K562 (cell line): ENCODE measurements around the gene VWA7. TPM values are rescaled to one million over a fixed set of nuclear protein-coding genes. Genes with fewer than 3 reads are reported as not detected.

Source experiments
- ATAC-seq: fragments of 200-7000 bp; cut with Tn5 transposase; 3 replicates; pipeline ENCODE4 v1.9.1; 2020; ENCODE audit warnings: moderate library complexity
- BruUV-seq: library from RNA; stranded (reverse); fragments of 400-500 nt; replicated peaks from 2 replicates; lab custom pipeline; 2021; lab: Mats Ljungman, UMichigan
- CTCF ChIA-PET: fragments of 300-600 bp; formaldehyde crosslinking; extraction: SDS; loops from one replicate; lab custom pipeline; 2021; ENCODE audit warnings: low intra/inter-chr PET ratio; lab: Yijun Ruan, JAX
- POLR2A ChIA-PET: fragments of 300-600, 350-650 bp; sonication (Branson Sonifier 250); formaldehyde crosslinking; extraction: SDS; loops from one replicate; lab custom pipeline; 2021; ENCODE audit warnings: antibody characterized with exemption, inconsistent platforms; lab: Yijun Ruan, JAX
- DNase-seq, 4 experiments: peaks; one replicate each; pipeline versions ENCODE4 v3.0.0 to v3.0.0-alpha.2; 2011 to 2018; ENCODE audit warnings: low spot score in 3 of 4, mixed read lengths in 3 of 4; ENCODE audit errors: extremely low read depth in 1 of 4
- FAIRE-seq: peaks from 2 replicates; lab custom pipeline; 2011; peaks lifted over from hg19 to GRCh38; lab: Jason Lieb, UNC
- H2AFZ ChIP-seq: 2 replicates; pipeline ENCODE4 v1.6.0; 2011; ENCODE audit warnings: low read depth, low read length, control low read depth, inconsistent platforms
- H3K27ac ChIP-seq: fragments of 200-600 bp; 3 replicates; pipeline ENCODE4 v1.8.0; 2011; ENCODE audit warnings: low read depth, mild to moderate bottlenecking, control low read depth, inconsistent platforms, low read length, moderate library complexity, mixed read lengths; ENCODE audit errors: extremely low read depth
- H3K27me3 ChIP-seq, 2 experiments: fragments of 300-600 bp in 1 of 2; 2 replicates in 1 of 2; 3 replicates in 1 of 2; pipeline versions ENCODE4 v1.6.0 to v1.8.0; 2011; ENCODE audit warnings: inconsistent platforms in 2 of 2, low read length in 2 of 2, mild to moderate bottlenecking in 1 of 2, mixed read lengths in 1 of 2, moderate library complexity in 1 of 2; ENCODE audit not compliant: control insufficient read depth in 2 of 2, insufficient read depth in 2 of 2
- H3K36me3 ChIP-seq: fragments of 300-600 bp; 3 replicates; pipeline ENCODE4 v1.8.0; 2011; ENCODE audit warnings: mild to moderate bottlenecking, low read length, inconsistent platforms; ENCODE audit not compliant: control insufficient read depth, insufficient read depth
- H3K4me1 ChIP-seq, 2 experiments: fragments of 200-600 bp in 1 of 2; replicated peaks in 1 of 2; 2 replicates in 1 of 2; 3 replicates in 1 of 2; pipeline versions ENCODE4 v1.5.1 to v1.8.0; 2011; ENCODE audit warnings: inconsistent platforms in 2 of 2, low read length in 2 of 2, mild to moderate bottlenecking in 1 of 2, mixed read lengths in 1 of 2, moderate library complexity in 1 of 2; ENCODE audit not compliant: control insufficient read depth in 2 of 2, insufficient read depth in 2 of 2
- H3K4me2 ChIP-seq: 2 replicates; pipeline ENCODE4 v1.6.1; 2011; ENCODE audit warnings: low read length, control low read depth, inconsistent platforms, mixed read lengths; ENCODE audit not compliant: insufficient read depth
- H3K4me3 ChIP-seq: fragments of 200-600 bp; sonication (generic), shearing (Covaris generic); 2 replicates; pipeline ENCODE4 v1.5.1; 2016; ENCODE audit warnings: control low read depth, inconsistent platforms
- H3K79me2 ChIP-seq: fragments of 200-600 bp; 3 replicates; pipeline ENCODE4 v1.8.0; 2011; ENCODE audit warnings: low read length, inconsistent platforms; ENCODE audit not compliant: control insufficient read depth, insufficient read depth
- H3K9ac ChIP-seq, 2 experiments: 2 replicates each; pipeline versions ENCODE4 v1.6.0 to v1.6.1; 2011; ENCODE audit warnings: low read depth in 2 of 2, low read length in 2 of 2, control low read depth in 1 of 2, inconsistent platforms in 1 of 2, mild to moderate bottlenecking in 1 of 2, mixed read lengths in 1 of 2; ENCODE audit not compliant: insufficient read depth in 1 of 2
- H3K9me1 ChIP-seq: one replicate; pipeline ENCODE4 v1.6.0; 2011; ENCODE audit warnings: inconsistent platforms, mild to moderate bottlenecking, low read length, moderate library complexity; ENCODE audit not compliant: control insufficient read depth, insufficient read depth
- H3K9me3 ChIP-seq: replicated peaks from 2 replicates; pipeline ENCODE4 v1.5.1; 2011; ENCODE audit warnings: low read depth, low read length, inconsistent platforms; ENCODE audit not compliant: control insufficient read depth, insufficient read depth
- H4K20me1 ChIP-seq: replicated peaks from 2 replicates; pipeline ENCODE4 v1.6.1; 2011; ENCODE audit warnings: low read length, inconsistent platforms, mixed read lengths; ENCODE audit not compliant: control insufficient read depth, insufficient read depth
- BHLHE40 ChIP-seq: IDR thresholded peaks from 2 replicates; pipeline ENCODE4 v1.6.1; 2011; ENCODE audit warnings: low read length, improper control_type of control experiment
- GTF2A2 ChIP-seq: IDR thresholded peaks from 2 replicates; pipeline ENCODE4 v1.6.1; 2016; ENCODE audit warnings: mild to moderate bottlenecking, missing genetic modification characterization, missing compliant biosample characterization
- HMGXB4 ChIP-seq: sonication (generic); formaldehyde crosslinking; IDR thresholded peaks from 2 replicates; pipeline ENCODE4 v1.8.1; 2023; ENCODE audit warnings: mild to moderate bottlenecking, missing genetic modification reagents
- MXD1 ChIP-seq: fragments of 250-450 bp; sonication (Bioruptor Pico); IDR thresholded peaks from 2 replicates; pipeline ENCODE4 v1.8.0; 2021; ENCODE audit warnings: borderline replicate concordance, mild to moderate bottlenecking, moderate library complexity; ENCODE audit not compliant: poor library complexity, severe bottlenecking
- NFE2L1 ChIP-seq: fragments of 450-650 bp; IDR thresholded peaks from 2 replicates; pipeline ENCODE4 v1.6.1; 2016; ENCODE audit warnings: missing genetic modification characterization, low read depth, mild to moderate bottlenecking, missing compliant biosample characterization, moderate library complexity, borderline replicate concordance
- SRF ChIP-seq, 2 experiments: fragments of 250-450, 450-650 bp in 1 of 2; sonication (Bioruptor Pico) in 1 of 2; sonication (generic) in 1 of 2; formaldehyde crosslinking; IDR thresholded peaks; 2 replicates each; pipeline versions ENCODE4 v1.5.0 to v1.5.1; 2020 to 2022; ENCODE audit warnings: mild to moderate bottlenecking in 1 of 2, missing genetic modification reagents in 1 of 2
- TCFL5 ChIP-seq: fragments of 250-450 bp; sonication (Bioruptor Pico); conservative IDR thresholded peaks from 2 replicates; pipeline ENCODE4 v1.6.1; 2021; ENCODE audit warnings: mild to moderate bottlenecking, moderate library complexity, matching md5 sums
- TGIF2 ChIP-seq: sonication (generic); formaldehyde crosslinking; IDR thresholded peaks from 2 replicates; pipeline ENCODE4 v1.8.1; 2022; ENCODE audit warnings: mild to moderate bottlenecking, missing genetic modification reagents, moderate library complexity
- ZBTB49 ChIP-seq: sonication (generic); formaldehyde crosslinking; IDR thresholded peaks from 2 replicates; pipeline ENCODE4 v1.8.0; 2022; ENCODE audit warnings: missing genetic modification reagents, mild to moderate bottlenecking, borderline replicate concordance
- ZNF780A ChIP-seq: fragments of 250-450 bp; sonication (Bioruptor Pico); IDR thresholded peaks from 2 replicates; pipeline ENCODE4 v1.5.0; 2021; ENCODE audit warnings: mild to moderate bottlenecking
- WGBS: fragments of 100-300 bp; shearing (Covaris generic); methylation state at CpG from one replicate; pipeline ENCODE4 v1.1.6; 2016; ENCODE audit warnings: low coverage, mixed read lengths; ENCODE audit not compliant: insufficient coverage; ENCODE audit errors: missing lambda C conversion rate; 5-methylcytosine and 5-hydroxymethylcytosine counted together
- in situ Hi-C: fragments of 300-500 bp; cut with MboI; formaldehyde crosslinking; loops from 4 replicates; pipeline ENCODE4 v1.15.0; 2018; ENCODE audit warnings: inconsistent platforms, mixed read lengths
- intact Hi-C: fragments of 100-400 bp; cut with micrococcal nuclease; formaldehyde crosslinking; loops from 2 replicates; pipeline ENCODE4 v1.14.2; 2022
- polyA plus RNA-seq, 8 experiments: library from polyadenylated mRNA; depleted of rRNA in 4 of 8; stranded (reverse) in 5 of 8; unstranded in 3 of 8; fragments of >200 nt; fragmentation: Nextera tagmentation in 2 of 8; fragmentation: Illumina TruSeq in 1 of 8; extraction: Ambion mirVana in 2 of 8; extraction: Trizol in 1 of 8; gene quantifications; 2 replicates each; pipeline versions ENCODE4 v1.2.1 to v1.2.3, GENCODE V29; 2011 to 2014; ENCODE audit warnings: inconsistent platforms in 1 of 8, missing spikeins in 1 of 8
- total RNA-seq, 7 experiments: library from RNA; depleted of rRNA in 6 of 7; stranded (reverse); fragments of >200 nt in 6 of 7; fragmentation: Illumina TruSeq in 2 of 7; extraction: Trizol in 2 of 7; gene quantifications; 2 replicates each; pipeline versions ENCODE4 v1.2.1 to v1.2.3, GENCODE V29; 2011 to 2021; ENCODE audit warnings: low replicate concordance in 1 of 7

The VWA7 gene
- total and polyA plus RNA-seq, 9 of the 15 experiments (the other 6 are each of a cell fraction or from before 2014, with no cell fraction given): 0.18 to 2.9 (median 0.95) TPM

GRCh38 chr6:31736021-31736767 lies 40.9 kb downstream of the VWA7 start, which contains the start of gene CLIC1:
TSS of gene CLIC1 (minus strand) at chr6:31736530. CDS start at chr6:31736300, 230 bp downstream.
- TSS peak; percentile 59 for BruUV-seq
- 1% methylated on average over 24 of the region's 24 CpGs for WGBS
- ATAC-seq (peak; percentile 71), DNase-seq (peak; percentile 97 to 99 (median 98)), FAIRE-seq (peak; percentile 89)
- Histone ChIP-seq H3K9ac (peak within 1 kb of the TSS; percentile 99), H3K27ac (peak within 1 kb of the TSS; percentile 95), H3K9me1 (no peaks in the 10 kb centered on the region), H3K27me3 (no peaks in the 10 kb centered on the region), H3K4me1 (peaks cover 46 to 54% of the 10 kb centered on the region in 2 experiments), H3K79me2 (peaks cover 87% of the 10 kb centered on the region), H3K9me3 (no peaks in the 10 kb centered on the region), H2AFZ (peak within 1 kb of the TSS; percentile 73), H3K36me3 (peaks cover 50% of the 10 kb centered on the region), H4K20me1 (peaks cover 24% of the 10 kb centered on the region), H3K4me2 (peak within 1 kb of the TSS; percentile 100), H3K4me3 (peak within 1 kb of the TSS; percentile 77)
- ChIA-PET CTCF (no interaction called here), POLR2A (interaction anchor here (0.5 to 13.1 kb wide), 32 partner anchors 9 to 349 kb away, joined by 3 to 236 read pairs (median 6); partner anchors contain the start of genes ABHD16A, BAG6, C6orf47 and CSNK2B)
- intact Hi-C loops (loop anchor here (10.0 kb wide), 1 partner anchor 239 kb away; the partner anchor contains the start of gene DXO), in situ Hi-C loops (no loop called here)
- no peak for TF ChIP-seq GTF2A2 (tag)
- no peak for TF ChIP-seq TCFL5 (CRISPR knock-in tag)
- peak; percentile 28 for TF ChIP-seq MXD1 (CRISPR knock-in tag)
- no peak; the same call in 1 of the 2 replicates for TF ChIP-seq BHLHE40
- TF ChIP-seq SRF (CRISPR knock-in tag; IDR thresholded peaks at IDR 0.05): peak in 1 of 2 experiments; percentile 68; a peak in 1 of 4 replicates
- TF ChIP-seq ZBTB49 (CRISPR knock-in tag): peak; percentile 39; the same call in 1 of the 2 replicates
- TF ChIP-seq NFE2L1 (tag): no peak
- TF ChIP-seq HMGXB4 (CRISPR knock-in tag): peak; percentile 82; the same call in 1 of the 2 replicates
- TF ChIP-seq TGIF2 (CRISPR knock-in tag): no peak
- TF ChIP-seq ZNF780A (CRISPR knock-in tag): 0 out of 2 replicates have a peak, but pooled peaks have one; percentile 26
